ENCODE measurements around the gene P3H2. TPM values are rescaled to one million over a fixed set of nuclear protein-coding genes. Genes with fewer than 3 reads are reported as not detected.

Gene P3H2
- total and polyA plus RNA-seq, 2 donors (not counting 1 experiment from before 2014, with no cell fraction given) = 20.5 to 21.6 TPM

DNA sequence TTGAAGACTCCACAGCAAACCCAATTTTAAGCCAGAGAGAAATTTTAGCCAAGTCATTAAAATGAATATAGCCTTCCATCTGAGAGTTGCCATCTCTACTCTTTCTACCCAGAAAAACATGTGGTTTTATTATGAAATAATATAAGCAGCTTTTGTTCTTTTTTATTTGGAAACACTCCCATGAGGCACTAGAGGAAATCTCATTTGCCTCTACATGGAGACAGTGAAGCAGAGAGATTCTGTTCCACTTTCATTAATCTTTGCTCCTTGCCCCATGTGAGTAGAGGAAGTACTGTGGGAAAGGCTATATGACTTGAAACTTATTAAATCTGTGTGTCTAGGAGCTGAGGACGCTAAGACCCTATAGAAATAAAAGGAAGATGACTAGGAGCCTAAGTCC, 111.1 kb downstream of the P3H2 start:
- TF ChIP-seq EZH2 (IDR thresholded peaks at IDR 0.05; ENCODE audit: low read length, missing control alignments) = no peak
- TF ChIP-seq, protein P1, sequence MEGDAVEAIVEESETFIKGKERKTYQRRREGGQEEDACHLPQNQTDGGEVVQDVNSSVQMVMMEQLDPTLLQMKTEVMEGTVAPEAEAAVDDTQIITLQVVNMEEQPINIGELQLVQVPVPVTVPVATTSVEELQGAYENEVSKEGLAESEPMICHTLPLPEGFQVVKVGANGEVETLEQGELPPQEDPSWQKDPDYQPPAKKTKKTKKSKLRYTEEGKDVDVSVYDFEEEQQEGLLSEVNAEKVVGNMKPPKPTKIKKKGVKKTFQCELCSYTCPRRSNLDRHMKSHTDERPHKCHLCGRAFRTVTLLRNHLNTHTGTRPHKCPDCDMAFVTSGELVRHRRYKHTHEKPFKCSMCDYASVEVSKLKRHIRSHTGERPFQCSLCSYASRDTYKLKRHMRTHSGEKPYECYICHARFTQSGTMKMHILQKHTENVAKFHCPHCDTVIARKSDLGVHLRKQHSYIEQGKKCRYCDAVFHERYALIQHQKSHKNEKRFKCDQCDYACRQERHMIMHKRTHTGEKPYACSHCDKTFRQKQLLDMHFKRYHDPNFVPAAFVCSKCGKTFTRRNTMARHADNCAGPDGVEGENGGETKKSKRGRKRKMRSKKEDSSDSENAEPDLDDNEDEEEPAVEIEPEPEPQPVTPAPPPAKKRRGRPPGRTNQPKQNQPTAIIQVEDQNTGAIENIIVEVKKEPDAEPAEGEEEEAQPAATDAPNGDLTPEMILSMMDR (conservative IDR thresholded peaks at IDR 0.05 in 1 of 2, IDR thresholded peaks at IDR 0.05 in 1 of 2; ENCODE audit: low read depth in 1 of 2, low read length in 2 of 2) = no peak
- no peak overlapping the region for H3K9ac ChIP-seq (ENCODE audit: insufficient read depth, low read length)
- H3K4me3 ChIP-seq (replicated peaks in 1 of 4; ENCODE audit: control extremely low read depth in 1 of 4, insufficient read depth in 1 of 4, low read depth in 3 of 4, low read length in 4 of 4) = no peak overlapping the region
- H3K79me2 ChIP-seq (ENCODE audit: control insufficient read depth, insufficient read depth, low read length) = no peaks in the 10 kb centered on the region
- H3K27ac ChIP-seq (ENCODE audit: insufficient read depth, low read length) = no peak overlapping the region
- no peaks in the 10 kb centered on the region for H3K27me3 ChIP-seq (ENCODE audit: control insufficient read depth, insufficient read depth, low read length)
- H3K4me2 ChIP-seq (ENCODE audit: extremely low read depth, insufficient read depth, low read length) = no peak overlapping the region
- H4K20me1 ChIP-seq (ENCODE audit: control insufficient read depth, extremely low read depth, insufficient read depth, low read length) = no peaks in the 10 kb centered on the region
- no peaks in the 10 kb centered on the region for H3K36me3 ChIP-seq (ENCODE audit: control insufficient read depth, insufficient read depth, low read length)
- H3K4me1 ChIP-seq (ENCODE audit: control insufficient read depth, extremely low read depth, insufficient read depth, low read length) = no peaks in the 10 kb centered on the region
- no peaks in the 10 kb centered on the region for H3K9me3 ChIP-seq (ENCODE audit: control insufficient read depth, insufficient read depth, low read depth, low read length)
- DNase-seq (ENCODE audit: low read depth in 2 of 2) = no peak
- no peak overlapping the region for H2AFZ ChIP-seq (ENCODE audit: low read length)

DNA sequence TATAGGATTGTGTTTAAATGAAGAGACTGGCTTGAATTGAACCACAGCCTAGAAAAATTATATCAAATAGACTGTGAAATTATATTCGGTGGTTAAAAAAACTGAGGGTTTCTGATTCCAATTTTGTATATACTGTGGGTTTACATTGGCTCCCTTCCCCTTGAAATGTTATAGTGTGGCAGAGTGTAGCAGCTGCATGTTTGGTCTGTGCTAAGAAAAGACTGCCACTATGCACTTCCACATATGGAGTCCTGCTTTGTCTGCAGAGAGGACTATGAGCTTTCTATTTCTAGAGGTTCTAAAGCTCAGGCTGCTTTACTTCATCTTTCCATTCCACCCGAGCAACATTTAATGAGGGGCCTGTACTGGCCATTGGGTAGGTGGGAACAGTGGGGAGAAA, 112.3 kb downstream of the P3H2 start:
- no peak overlapping the region for H3K9ac ChIP-seq (ENCODE audit: insufficient read depth, low read length)
- H4K20me1 ChIP-seq (ENCODE audit: control insufficient read depth, extremely low read depth, insufficient read depth, low read length) = no peaks in the 10 kb centered on the region
- TF ChIP-seq, protein P1 (conservative IDR thresholded peaks at IDR 0.05 in 1 of 2, IDR thresholded peaks at IDR 0.05 in 1 of 2; ENCODE audit: low read depth in 1 of 2, low read length in 2 of 2) = no peak
- H3K79me2 ChIP-seq (ENCODE audit: control insufficient read depth, insufficient read depth, low read length) = no peaks in the 10 kb centered on the region
- H3K4me1 ChIP-seq (ENCODE audit: control insufficient read depth, extremely low read depth, insufficient read depth, low read length) = peaks cover 4% of the 10 kb centered on the region
- no peak overlapping the region for H2AFZ ChIP-seq (ENCODE audit: low read length)
- peak in 1 of 2 donors; percentile 74 for DNase-seq (ENCODE audit: low read depth in 2 of 2)
- H3K9me3 ChIP-seq (ENCODE audit: control insufficient read depth, insufficient read depth, low read depth, low read length) = no peaks in the 10 kb centered on the region
- no peak overlapping the region for H3K4me3 ChIP-seq (replicated peaks in 1 of 4; ENCODE audit: control extremely low read depth in 1 of 4, insufficient read depth in 1 of 4, low read depth in 3 of 4, low read length in 4 of 4)
- H3K27ac ChIP-seq (ENCODE audit: insufficient read depth, low read length) = no peak overlapping the region
- H3K27me3 ChIP-seq (ENCODE audit: control insufficient read depth, insufficient read depth, low read length) = no peaks in the 10 kb centered on the region
- no peak overlapping the region for H3K4me2 ChIP-seq (ENCODE audit: extremely low read depth, insufficient read depth, low read length)
- H3K36me3 ChIP-seq (ENCODE audit: control insufficient read depth, insufficient read depth, low read length) = no peaks in the 10 kb centered on the region

- no peak overlapping the region for H2AFZ ChIP-seq (ENCODE audit: low read length)
- H3K27me3 ChIP-seq (ENCODE audit: control insufficient read depth, insufficient read depth, low read length) = no peaks in the 10 kb centered on the region
- H3K9ac ChIP-seq (ENCODE audit: insufficient read depth, low read length) = no peak overlapping the region
- H3K9me3 ChIP-seq (ENCODE audit: control insufficient read depth, insufficient read depth, low read depth, low read length) = no peaks in the 10 kb centered on the region
- H3K4me1 ChIP-seq (ENCODE audit: control insufficient read depth, extremely low read depth, insufficient read depth, low read length) = peaks cover 6% of the 10 kb centered on the region
- no peak for DNase-seq (ENCODE audit: low read depth in 2 of 2)
- H3K36me3 ChIP-seq (ENCODE audit: control insufficient read depth, insufficient read depth, low read length) = no peaks in the 10 kb centered on the region
- H3K27ac ChIP-seq (ENCODE audit: insufficient read depth, low read length) = no peak overlapping the region
- TF ChIP-seq EZH2 (IDR thresholded peaks at IDR 0.05; ENCODE audit: low read length, missing control alignments) = no peak
- TF ChIP-seq, protein P1 (conservative IDR thresholded peaks at IDR 0.05 in 1 of 2, IDR thresholded peaks at IDR 0.05 in 1 of 2; ENCODE audit: low read depth in 1 of 2, low read length in 2 of 2) = no peak
- H3K79me2 ChIP-seq (ENCODE audit: control insufficient read depth, insufficient read depth, low read length) = no peaks in the 10 kb centered on the region
- H4K20me1 ChIP-seq (ENCODE audit: control insufficient read depth, extremely low read depth, insufficient read depth, low read length) = no peaks in the 10 kb centered on the region
- H3K4me3 ChIP-seq (replicated peaks in 1 of 4; ENCODE audit: control extremely low read depth in 1 of 4, insufficient read depth in 1 of 4, low read depth in 3 of 4, low read length in 4 of 4) = no peak overlapping the region
- H3K4me2 ChIP-seq (ENCODE audit: extremely low read depth, insufficient read depth, low read length) = no peak overlapping the region
These were observed 115.2 kb downstream of the P3H2 start for GRCh38 chr3:190005343-190006113.
